HUES6 (cell line): ENCODE data around the gene SPINK9.

Experiments
- H3K27ac ChIP-seq: 2 replicates; pipeline ENCODE4 v1.7.0; 2013; ENCODE audit warnings: low read depth, mild to moderate bottlenecking, low read length, inconsistent platforms
- H3K27me3 ChIP-seq: 2 replicates; pipeline ENCODE4 v1.6.1; 2013; ENCODE audit warnings: low read length; ENCODE audit not compliant: control insufficient read depth, insufficient read depth
- H3K36me3 ChIP-seq: 2 replicates; pipeline ENCODE4 v1.6.1; 2013; ENCODE audit warnings: low read length; ENCODE audit not compliant: control insufficient read depth, insufficient read depth
- H3K4me1 ChIP-seq: 2 replicates; pipeline ENCODE4 v1.6.1; 2013; ENCODE audit warnings: low read length; ENCODE audit not compliant: control insufficient read depth, insufficient read depth
- H3K4me3 ChIP-seq: 2 replicates; pipeline ENCODE4 v1.5.1; 2013; ENCODE audit warnings: low read depth, low read length
- H3K9ac ChIP-seq: one replicate; pipeline ENCODE4 v1.6.1; 2013; ENCODE audit warnings: mild to moderate bottlenecking, low read length
- H3K9me3 ChIP-seq: 2 replicates; pipeline ENCODE4 v1.6.1; 2013; ENCODE audit warnings: low read depth, low read length; ENCODE audit not compliant: control insufficient read depth, insufficient read depth

The SPINK9 gene, protein sequence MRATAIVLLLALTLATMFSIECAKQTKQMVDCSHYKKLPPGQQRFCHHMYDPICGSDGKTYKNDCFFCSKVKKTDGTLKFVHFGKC

DNA sequence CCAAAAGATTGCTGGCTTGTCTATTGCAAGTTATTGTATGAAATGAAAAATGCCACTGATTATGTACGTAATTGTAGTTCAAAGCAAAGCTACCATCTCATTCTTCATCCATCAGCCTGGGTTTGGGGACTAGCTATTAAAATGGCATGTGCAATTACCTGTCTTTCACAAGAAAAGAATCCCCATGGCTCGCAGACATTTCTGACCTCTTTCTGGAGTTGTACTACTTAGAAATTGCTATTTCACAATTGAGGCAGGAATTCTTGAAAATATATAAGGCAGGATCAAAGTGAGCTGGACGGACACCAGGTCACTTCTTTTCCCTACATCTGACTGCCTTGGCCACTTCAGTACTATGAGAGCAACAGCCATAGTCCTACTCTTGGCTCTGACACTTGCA is at the start of gene SPINK9:
Gene SPINK9, plus strand, starts transcription at position 301 of the 400 bp plus-strand sequence. Its CDS starts 55 bp downstream, at position 356.
- Histone ChIP-seq H3K4me1 (no peaks in the 10 kb centered on the region), H3K27me3 (no peaks in the 10 kb centered on the region), H3K27ac (no peak within 1 kb of the TSS), H3K9ac (no peak within 1 kb of the TSS), H3K36me3 (no peaks in the 10 kb centered on the region), H3K9me3 (no peaks in the 10 kb centered on the region; the same call in 1 of the 2 replicates), H3K4me3 (no peak within 1 kb of the TSS)

DNA sequence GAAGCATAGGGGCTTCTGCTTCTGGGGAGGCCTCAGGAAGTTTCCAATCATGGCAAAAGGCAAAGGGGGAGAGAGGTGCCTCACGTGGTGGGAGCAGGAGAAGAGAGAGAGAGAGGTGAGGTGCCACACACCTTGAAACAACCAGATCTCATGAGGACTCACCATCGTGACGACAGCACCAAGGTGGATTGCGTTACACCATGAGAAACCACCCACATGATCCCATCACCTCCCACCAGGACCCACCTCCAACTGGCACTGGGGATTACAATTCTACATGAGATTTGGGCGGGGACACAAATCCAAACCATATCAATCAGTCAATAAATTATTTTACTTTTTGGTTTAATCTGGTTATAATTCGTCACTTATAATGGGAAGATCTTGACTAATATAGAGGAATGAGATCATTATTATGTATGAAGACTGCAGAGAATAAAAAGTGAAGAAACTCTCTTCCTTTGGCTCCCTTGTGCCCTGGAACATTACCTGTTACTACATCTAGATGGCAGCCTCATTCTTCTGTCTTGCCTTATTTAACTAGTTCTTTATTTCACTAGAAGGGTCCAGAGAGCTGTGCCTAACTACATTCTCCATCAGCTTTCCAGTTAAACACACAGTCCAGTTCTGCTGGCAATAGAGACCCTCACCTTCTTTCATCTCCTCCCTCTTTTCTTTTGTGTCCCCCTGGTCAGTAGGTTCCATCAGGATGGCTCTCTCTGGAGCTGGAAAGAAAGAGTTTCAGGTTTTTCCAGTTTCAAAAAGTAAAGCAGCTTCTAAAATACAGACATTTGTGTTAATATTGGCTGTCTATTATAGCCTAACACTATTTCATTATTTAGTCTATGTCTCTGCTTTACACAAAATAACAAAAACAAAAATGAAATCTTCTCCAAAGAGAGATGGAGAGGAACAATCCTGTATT is 44.8 kb upstream of the SPINK9 start:
- Histone ChIP-seq H3K4me3 (no peak overlapping the region), H3K27me3 (0 out of 2 replicates have a peak, but pooled peaks cover 2% of the 10 kb centered on the region), H3K4me1 (no peaks in the 10 kb centered on the region), H3K27ac (no peak overlapping the region), H3K9ac (no peak overlapping the region), H3K9me3 (no peaks in the 10 kb centered on the region), H3K36me3 (no peaks in the 10 kb centered on the region)

DNA sequence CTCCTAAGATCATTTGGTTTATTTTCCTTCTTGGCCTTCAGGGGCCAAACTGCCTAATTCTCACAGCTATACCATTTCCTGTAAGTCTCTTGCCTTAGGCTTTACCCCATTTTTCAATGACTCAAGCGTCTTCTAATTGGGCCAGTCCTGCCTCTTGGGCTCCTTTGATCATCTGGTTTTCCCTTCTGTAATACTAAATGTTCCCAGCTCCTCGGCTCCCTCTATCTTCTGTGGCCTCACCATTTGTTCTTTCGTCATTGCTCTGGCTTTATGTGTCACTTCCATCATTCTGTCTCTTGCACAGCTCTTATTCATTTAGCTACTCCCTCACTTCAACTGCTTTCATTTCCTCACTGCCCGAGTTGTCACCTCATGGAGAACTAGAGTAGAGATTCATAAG is 37.6 kb upstream of the SPINK9 start:
- Histone ChIP-seq H3K27ac (no peak overlapping the region), H3K4me3 (no peak overlapping the region), H3K36me3 (no peaks in the 10 kb centered on the region), H3K27me3 (no peaks in the 10 kb centered on the region), H3K9me3 (no peaks in the 10 kb centered on the region), H3K9ac (no peak overlapping the region), H3K4me1 (no peaks in the 10 kb centered on the region)

DNA sequence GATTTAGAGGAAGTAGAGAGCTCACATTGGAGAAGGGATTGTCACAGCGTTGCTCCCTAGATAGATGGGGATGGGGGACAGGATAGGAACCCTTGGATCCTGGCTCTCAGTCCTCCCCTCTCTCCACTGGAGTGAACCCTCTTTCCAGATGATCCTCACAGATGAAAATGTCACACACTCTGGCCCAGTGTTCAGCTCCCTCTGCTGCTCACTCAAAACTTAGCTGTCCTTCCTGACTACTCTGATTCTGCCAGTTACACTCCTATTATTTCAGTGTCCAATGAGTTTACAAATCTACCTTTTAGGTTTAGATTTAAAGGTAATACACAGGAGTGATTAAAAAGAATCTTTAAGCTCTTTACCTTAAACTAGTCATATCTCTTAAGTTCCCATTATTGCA is 28.9 kb upstream of the SPINK9 start:
- Histone ChIP-seq H3K9me3 (no peaks in the 10 kb centered on the region), H3K36me3 (no peaks in the 10 kb centered on the region), H3K4me3 (no peak overlapping the region), H3K27me3 (no peaks in the 10 kb centered on the region), H3K9ac (no peak overlapping the region), H3K4me1 (no peaks in the 10 kb centered on the region), H3K27ac (no peak overlapping the region)

DNA sequence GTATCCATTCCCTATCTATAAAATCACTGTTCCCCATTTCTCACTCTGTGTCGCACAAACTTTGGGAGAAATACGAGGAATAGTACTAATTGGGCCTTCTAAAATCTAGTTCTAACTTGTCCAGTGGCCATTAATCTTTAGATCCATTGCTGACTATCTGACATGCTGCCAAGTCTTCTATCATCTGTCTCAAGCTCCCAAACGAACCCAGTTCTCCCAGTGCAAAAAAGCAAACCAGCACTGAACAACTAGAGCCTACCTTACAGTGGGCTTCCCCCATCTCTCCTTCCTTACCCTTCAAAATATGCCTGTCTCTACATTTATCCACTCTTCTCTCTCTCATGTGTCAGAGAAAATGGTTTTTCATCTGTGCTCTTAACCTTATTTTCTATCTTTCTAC is 26.3 kb upstream of the SPINK9 start:
- H3K9me3 ChIP-seq = no peaks in the 10 kb centered on the region

DNA sequence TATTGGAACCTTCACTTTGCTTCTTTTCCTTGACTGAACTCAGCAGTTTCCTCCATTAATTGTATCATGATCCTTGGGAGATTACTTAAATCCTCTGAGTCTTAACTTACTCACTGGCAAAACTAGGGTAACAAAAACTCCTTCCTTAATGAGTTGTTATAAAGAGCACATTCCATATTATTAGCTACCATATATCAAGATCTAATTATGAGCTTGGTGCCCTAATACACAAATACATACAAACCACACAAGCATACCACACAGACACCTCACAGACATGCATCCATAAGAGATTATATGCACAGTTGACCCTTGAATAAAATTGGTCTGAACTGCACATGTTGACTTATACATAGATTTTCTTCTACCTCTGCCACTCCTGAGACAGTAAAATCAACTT is 25.6 kb upstream of the SPINK9 start:
- H3K9ac ChIP-seq = no peak overlapping the region
- no peak overlapping the region for H3K4me3 ChIP-seq
- H3K4me1 ChIP-seq = no peaks in the 10 kb centered on the region
- H3K9me3 ChIP-seq = no peaks in the 10 kb centered on the region
- no peaks in the 10 kb centered on the region for H3K27me3 ChIP-seq
- H3K36me3 ChIP-seq = no peaks in the 10 kb centered on the region
- no peak overlapping the region for H3K27ac ChIP-seq

More for the DNA sequence above, 26.3 kb upstream of the SPINK9 start:
- Histone ChIP-seq H3K27me3 (no peaks in the 10 kb centered on the region), H3K27ac (no peak overlapping the region), H3K36me3 (no peaks in the 10 kb centered on the region), H3K9ac (no peak overlapping the region), H3K4me1 (no peaks in the 10 kb centered on the region), H3K4me3 (no peak overlapping the region)

DNA sequence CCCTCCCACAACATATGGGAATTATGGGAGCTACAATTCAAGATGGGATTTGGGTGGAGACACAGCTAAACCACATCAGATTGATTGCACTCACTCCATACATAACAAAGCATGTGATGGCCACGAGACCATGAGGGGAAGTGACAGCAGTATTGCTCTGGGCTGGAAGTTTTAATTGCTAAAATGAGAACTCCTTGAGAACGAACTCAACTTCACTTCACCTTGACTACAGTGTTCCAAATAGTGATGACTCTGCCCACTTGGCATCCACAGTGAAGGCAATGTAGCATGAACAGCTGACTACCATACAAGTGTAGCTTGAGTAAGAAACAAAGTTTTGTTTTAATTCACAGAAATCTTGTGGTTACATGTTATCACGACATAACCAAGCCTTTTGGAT is 23.9 kb upstream of the SPINK9 start:
- H3K4me1 ChIP-seq = no peaks in the 10 kb centered on the region
- peaks cover 3% of the 10 kb centered on the region; the same call in 1 of the 2 replicates for H3K27me3 ChIP-seq
- no peak overlapping the region for H3K9ac ChIP-seq
- H3K4me3 ChIP-seq = no peak overlapping the region
- no peak overlapping the region for H3K27ac ChIP-seq
- no peaks in the 10 kb centered on the region for H3K9me3 ChIP-seq
- no peaks in the 10 kb centered on the region for H3K36me3 ChIP-seq

DNA sequence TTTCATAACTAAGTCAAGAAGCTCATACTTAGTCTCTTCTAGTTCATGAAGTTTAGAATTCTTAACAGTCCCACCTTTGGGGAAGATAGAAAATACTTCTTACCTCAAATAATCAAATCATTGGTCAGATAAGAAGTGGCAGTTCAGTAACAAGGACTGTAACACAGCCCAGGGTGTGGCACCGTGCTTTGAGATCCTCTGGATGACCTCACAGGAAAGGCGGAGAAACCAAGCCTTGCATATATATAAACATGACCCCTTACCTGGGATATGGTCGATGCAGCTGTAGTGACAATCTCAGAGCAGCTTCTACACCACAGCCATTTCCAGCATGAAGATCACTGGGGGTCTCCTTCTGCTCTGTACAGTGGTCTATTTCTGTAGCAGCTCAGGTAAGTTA is 23.2 kb upstream of the SPINK9 start, which contains the start of gene SPINK7:
Gene SPINK7, plus strand, starts transcription at position 271 of the 400 bp plus-strand sequence. Its CDS starts 61 bp downstream, at position 332.
- H3K4me1 ChIP-seq = no peaks in the 10 kb centered on the region
- H3K36me3 ChIP-seq = no peaks in the 10 kb centered on the region

DNA sequence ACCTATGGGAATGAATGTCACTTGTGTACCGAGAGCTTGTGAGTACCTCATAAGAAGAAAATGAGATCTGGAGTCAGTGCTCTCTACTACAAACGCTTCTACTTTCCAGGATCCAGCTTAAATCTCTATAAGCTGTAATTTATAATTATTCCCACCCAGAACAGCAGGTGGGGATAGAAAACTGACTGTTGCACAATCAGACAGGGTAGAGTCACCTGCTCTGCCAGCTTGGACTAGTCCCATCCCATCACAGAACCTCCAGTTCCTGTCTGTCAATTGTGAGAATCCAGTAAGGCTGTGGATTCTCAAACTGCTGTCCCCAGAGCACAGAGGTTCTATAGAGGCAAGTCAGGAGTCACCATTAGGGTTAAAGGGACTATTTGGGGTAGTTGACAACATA is 21.2 kb upstream of the SPINK9 start:
- no peaks in the 10 kb centered on the region for H3K9me3 ChIP-seq
- no peaks in the 10 kb centered on the region for H3K36me3 ChIP-seq
- no peak overlapping the region for H3K27ac ChIP-seq
- peaks cover 3% of the 10 kb centered on the region; the same call in 1 of the 2 replicates for H3K27me3 ChIP-seq
- no peaks in the 10 kb centered on the region for H3K4me1 ChIP-seq
- H3K4me3 ChIP-seq = no peak overlapping the region
- H3K9ac ChIP-seq = no peak overlapping the region

More for the DNA sequence above, 23.2 kb upstream of the SPINK9 start, which contains the start of gene SPINK7:
- Histone ChIP-seq H3K9me3 (no peaks in the 10 kb centered on the region), H3K27me3 (peaks cover 3% of the 10 kb centered on the region; the same call in 1 of the 2 replicates), H3K4me3 (no peak within 1 kb of the TSS), H3K27ac (no peak within 1 kb of the TSS), H3K9ac (no peak within 1 kb of the TSS)

DNA sequence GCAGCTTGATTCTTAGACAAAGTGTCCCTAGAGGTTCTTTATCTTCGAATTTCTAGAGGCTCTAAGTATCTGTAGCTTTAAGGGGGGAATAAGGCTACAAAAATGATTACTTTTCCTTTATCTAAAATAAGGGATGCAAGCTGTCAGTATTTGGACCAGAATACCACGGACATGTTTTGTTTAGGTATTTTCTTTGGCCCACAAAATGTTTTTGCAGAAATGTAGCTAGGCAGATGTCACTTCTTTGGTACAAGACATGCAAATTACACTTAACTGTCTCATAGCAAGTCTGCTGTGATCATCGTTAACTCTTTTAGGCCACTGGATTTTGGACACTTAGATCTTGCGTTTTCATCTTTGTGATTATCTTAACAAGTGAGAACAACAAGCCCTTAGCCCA is 20.6 kb upstream of the SPINK9 start:
- H3K27me3 ChIP-seq = peaks cover 3% of the 10 kb centered on the region; the same call in 1 of the 2 replicates
- no peak overlapping the region for H3K9ac ChIP-seq
- H3K4me1 ChIP-seq = no peaks in the 10 kb centered on the region
- no peak overlapping the region for H3K4me3 ChIP-seq
- H3K27ac ChIP-seq = no peak overlapping the region
- no peaks in the 10 kb centered on the region for H3K9me3 ChIP-seq
- no peaks in the 10 kb centered on the region for H3K36me3 ChIP-seq
